ENCODE data around the gene UBL5. TPM values are rescaled to one million over a fixed set of nuclear protein-coding genes. Genes with fewer than 3 reads are reported as not detected.

UBL5 gene
- total and polyA plus RNA-seq, 7 experiments from 2014 or later, result 182 to 717 (median 199) TPM

GRCh38 chr19:9857920-9858746, 30.4 kb downstream of the UBL5 start:
- POLR2A ChIA-PET, result interaction anchor here (0.6 to 3.5 kb wide), 17 partner anchors 9 to 762 kb away, joined by 3 to 27 read pairs (median 4); partner anchors contain the start of genes FBXL12, PIN1, UBL5 and ZNF846

GRCh38 chr19:9858766-9859165, 31.0 kb downstream of the UBL5 start:
- Mint-ChIP-seq H3K27ac (peak overlapping the region; percentile 94 to 99 (median 98)), H3K27me3 (no peaks in the 10 kb centered on the region), H3K4me3 (peak overlapping the region; percentile 91 to 100 (median 96)), H3K4me1 (peaks cover 48 to 96% (median 86%) of the 10 kb centered on the region in 7 donors), H3K9me3 (no peaks in the 10 kb centered on the region), H3K36me3 (peaks cover 6 to 21% (median 11%) of the 10 kb centered on the region in 5 donors)
- ATAC-seq, result no peak
- H3K4me1 ChIP-seq (ENCODE audit: control insufficient read depth in 2 of 2, insufficient read depth in 2 of 2, low read length in 2 of 2), result peaks cover 61 to 76% of the 10 kb centered on the region in 2 donors
- H3K36me3 ChIP-seq (ENCODE audit: control insufficient read depth in 2 of 3, insufficient read depth in 3 of 3, low read length in 3 of 3), result peaks cover 0 to 12% (median 0%) of the 10 kb centered on the region in 3 experiments
- intact Hi-C loops (cut with micrococcal nuclease), result loop anchor here (1.0 to 2.0 kb wide), 4 partner anchors 8 to 56 kb away; partner anchors contain the start of genes FBXL12 (in 1 of the 2) and PIN1 (in 1 of the 2)
- H3K4me3 ChIP-seq (ENCODE audit: low read length), result peak overlapping the region; percentile 34
- DNase-seq, result no peak
- ChIA-PET CTCF (interaction anchor here (0.7 to 3.1 kb wide), 4 partner anchors 11 to 72 kb away, joined by 3 to 13 read pairs (median 6); no protein-coding TSS in a partner anchor), POLR2A (interaction anchor here (1.1 to 3.5 kb wide), 9 partner anchors 9 to 90 kb away, joined by 3 to 27 read pairs (median 5); partner anchors contain the start of genes FBXL12, PIN1, UBL5 and ZNF846)
- H3K27ac ChIP-seq (ENCODE audit: low read depth, low read length), result peak overlapping the region; percentile 67
- H3K9me3 ChIP-seq (ENCODE audit: control insufficient read depth in 2 of 3, low read length in 3 of 3), result no peaks in the 10 kb centered on the region
- no peaks in the 10 kb centered on the region for H3K27me3 ChIP-seq (ENCODE audit: control insufficient read depth in 2 of 2, insufficient read depth in 2 of 2, low read length in 2 of 2)

More at GRCh38 chr19:9857920-9858746, 30.4 kb downstream of the UBL5 start:
- DNase-seq, result peak in 7 of 9 donors; percentile 19 to 64 (median 57)
- Mint-ChIP-seq H3K9me3 (no peaks in the 10 kb centered on the region), H3K27ac (peak overlapping the region; percentile 94 to 99 (median 98)), H3K36me3 (peaks cover 7 to 21% (median 12%) of the 10 kb centered on the region in 5 donors), H3K4me1 (peaks cover 48 to 96% (median 85%) of the 10 kb centered on the region in 7 donors), H3K27me3 (no peaks in the 10 kb centered on the region), H3K4me3 (peak overlapping the region; percentile 91 to 100 (median 96))
- Histone ChIP-seq H3K9me3 (ENCODE audit: control insufficient read depth in 2 of 3, low read length in 3 of 3) (no peaks in the 10 kb centered on the region), H3K27me3 (ENCODE audit: control insufficient read depth in 2 of 2, insufficient read depth in 2 of 2, low read length in 2 of 2) (no peaks in the 10 kb centered on the region), H3K27ac (ENCODE audit: low read depth, low read length) (peak overlapping the region; percentile 67), H3K36me3 (ENCODE audit: control insufficient read depth in 2 of 3, insufficient read depth in 3 of 3, low read length in 3 of 3) (peaks cover 0 to 12% (median 0%) of the 10 kb centered on the region in 3 experiments), H3K4me1 (ENCODE audit: control insufficient read depth in 2 of 2, insufficient read depth in 2 of 2, low read length in 2 of 2) (peaks cover 56 to 72% of the 10 kb centered on the region in 2 donors), H3K4me3 (ENCODE audit: low read length) (peak overlapping the region; percentile 70)
- CTCF ChIA-PET, result interaction anchor here (0.7 to 3.1 kb wide), 8 partner anchors 9 to 73 kb away, joined by 3 to 13 read pairs (median 4); partner anchors contain the start of gene PIN1
- intact Hi-C loops (cut with micrococcal nuclease), result loop anchor here (1.0 to 2.0 kb wide), 4 partner anchors 8 to 57 kb away; partner anchors contain the start of genes FBXL12 (in 1 of the 2) and PIN1 (in 1 of the 2)
- ATAC-seq, result peak; percentile 82

- peaks cover 0 to 16% (median 4%) of the 10 kb centered on the region in 5 donors for H3K36me3 Mint-ChIP-seq
- POLR2A ChIA-PET, result interaction anchor here (1.2 to 2.4 kb wide), 3 partner anchors 26 to 92 kb away, joined by 5 to 11 read pairs (median 8); partner anchors contain the start of genes FBXL12, PIN1 and ZNF846
Measured at GRCh38 chr19:9860407-9860806, 32.7 kb downstream of the UBL5 start.

GRCh38 chr19:9861503-9861902, 33.8 kb downstream of the UBL5 start:
- Histone ChIP-seq H3K27ac (ENCODE audit: low read depth, low read length) (peak overlapping the region; percentile 61), H3K4me1 (ENCODE audit: control insufficient read depth in 2 of 2, insufficient read depth in 2 of 2, low read length in 2 of 2) (peaks cover 71 to 89% of the 10 kb centered on the region in 2 donors), H3K9me3 (ENCODE audit: control insufficient read depth in 2 of 3, low read length in 3 of 3) (no peaks in the 10 kb centered on the region), H3K36me3 (ENCODE audit: control insufficient read depth in 2 of 3, insufficient read depth in 3 of 3, low read length in 3 of 3) (no peaks in the 10 kb centered on the region), H3K4me3 (ENCODE audit: low read length) (no peak overlapping the region), H3K27me3 (ENCODE audit: control insufficient read depth in 2 of 2, insufficient read depth in 2 of 2, low read length in 2 of 2) (no peaks in the 10 kb centered on the region)
- intact Hi-C loops (cut with micrococcal nuclease), result no loop called here
- ATAC-seq (no peak), DNase-seq (no peak)
- H3K27me3 Mint-ChIP-seq, result no peaks in the 10 kb centered on the region
- H3K36me3 Mint-ChIP-seq, result peaks cover 0 to 13% (median 4%) of the 10 kb centered on the region in 5 donors
- peak overlapping the region in 9 of 10 donors; percentile 16 to 97 (median 68) for H3K4me3 Mint-ChIP-seq
- H3K27ac Mint-ChIP-seq, result peak overlapping the region in 7 of 9 donors; percentile 94 to 100 (median 98)
- H3K4me1 Mint-ChIP-seq, result peaks cover 52 to 97% (median 91%) of the 10 kb centered on the region in 7 donors
- POLR2A ChIA-PET, result interaction anchor here (0.8 to 1.3 kb wide), 3 partner anchors 18 to 53 kb away, joined by 3 read pairs; no protein-coding TSS in a partner anchor
- H3K9me3 Mint-ChIP-seq, result no peaks in the 10 kb centered on the region
- CTCF ChIA-PET, result no interaction called here

More at GRCh38 chr19:9860407-9860806, 32.7 kb downstream of the UBL5 start:
- no peaks in the 10 kb centered on the region for H3K9me3 Mint-ChIP-seq
- peaks cover 56 to 98% (median 93%) of the 10 kb centered on the region in 7 donors for H3K4me1 Mint-ChIP-seq
- no peaks in the 10 kb centered on the region for H3K27me3 Mint-ChIP-seq
- H3K27ac Mint-ChIP-seq, result peak overlapping the region in 7 of 9 donors; percentile 72 to 99 (median 94)
- no peak overlapping the region for H3K27ac ChIP-seq (ENCODE audit: low read depth, low read length)
- H3K36me3 ChIP-seq (ENCODE audit: control insufficient read depth in 2 of 3, insufficient read depth in 3 of 3, low read length in 3 of 3), result no peaks in the 10 kb centered on the region
- H3K4me3 Mint-ChIP-seq, result peak overlapping the region in 2 of 10 donors; percentile 42 to 97
- no peak for ATAC-seq
- DNase-seq, result no peak
- peaks cover 67 to 84% of the 10 kb centered on the region in 2 donors for H3K4me1 ChIP-seq (ENCODE audit: control insufficient read depth in 2 of 2, insufficient read depth in 2 of 2, low read length in 2 of 2)
- no peaks in the 10 kb centered on the region for H3K27me3 ChIP-seq (ENCODE audit: control insufficient read depth in 2 of 2, insufficient read depth in 2 of 2, low read length in 2 of 2)
- no peak overlapping the region for H3K4me3 ChIP-seq (ENCODE audit: low read length)
- intact Hi-C loops (cut with micrococcal nuclease), result no loop called here
- CTCF ChIA-PET, result interaction anchor here (0.7 kb wide), 1 partner anchor 13 kb away, joined by 5 read pairs; no protein-coding TSS in a partner anchor
- H3K9me3 ChIP-seq (ENCODE audit: control insufficient read depth in 2 of 3, low read length in 3 of 3), result no peaks in the 10 kb centered on the region

GRCh38 chr19:9862938-9863337, 35.2 kb downstream of the UBL5 start:
- peaks cover 63 to 89% of the 10 kb centered on the region in 2 donors for H3K4me1 ChIP-seq (ENCODE audit: control insufficient read depth in 2 of 2, insufficient read depth in 2 of 2, low read length in 2 of 2)
- Mint-ChIP-seq H3K27ac (peak overlapping the region; percentile 91 to 100 (median 98)), H3K4me3 (peak overlapping the region; percentile 81 to 98 (median 92)), H3K36me3 (peaks cover 0 to 5% (median 2%) of the 10 kb centered on the region in 5 donors), H3K4me1 (peaks cover 49 to 94% (median 85%) of the 10 kb centered on the region in 7 donors), H3K9me3 (no peaks in the 10 kb centered on the region), H3K27me3 (no peaks in the 10 kb centered on the region)
- DNase-seq, result peak in 7 of 9 donors; percentile 42 to 65 (median 56)
- H3K27ac ChIP-seq (ENCODE audit: low read depth, low read length), result peak overlapping the region; percentile 61
- CTCF ChIA-PET, result interaction anchor here (0.6 to 1.8 kb wide), 4 partner anchors 10 to 362 kb away, joined by 3 to 13 read pairs (median 4); no protein-coding TSS in a partner anchor
- intact Hi-C loops (cut with micrococcal nuclease), result loop anchor here (1.0 to 2.0 kb wide), 3 partner anchors 14 to 28 kb away; partner anchors contain the start of gene PIN1 (in 2 of the 2)
- peak; percentile 49 for ATAC-seq
- H3K36me3 ChIP-seq (ENCODE audit: control insufficient read depth in 2 of 3, insufficient read depth in 3 of 3, low read length in 3 of 3), result no peaks in the 10 kb centered on the region
- peak overlapping the region; percentile 50 for H3K4me3 ChIP-seq (ENCODE audit: low read length)
- H3K9me3 ChIP-seq (ENCODE audit: control insufficient read depth in 2 of 3, low read length in 3 of 3), result no peaks in the 10 kb centered on the region
- POLR2A ChIA-PET, result interaction anchor here (0.8 to 2.3 kb wide), 3 partner anchors 10 to 237 kb away, joined by 3 to 10 read pairs (median 5); no protein-coding TSS in a partner anchor
- no peaks in the 10 kb centered on the region for H3K27me3 ChIP-seq (ENCODE audit: control insufficient read depth in 2 of 2, insufficient read depth in 2 of 2, low read length in 2 of 2)

Data from naive thymus-derived CD4-positive, alpha-beta T cell (primary cell).